Stimulated activated CD4-positive, alpha-beta T cell treated with anti-CD3 and anti-CD28 coated beads, Interleukin-12 subunit alpha, Interleukin-12 subunit beta, amount 100 ng/mL, for 24 hours (primary cell): ENCODE results near the gene ARHGAP23.
A peak's percentile ranks its signal among the peaks of the same experiment; 100 is the strongest.

Experiments used
- DNase-seq, 2 experiments: peaks; one replicate each; pipeline ENCODE4 v3.0.0-alpha.2; 2020; ENCODE audit warnings: low read depth in 2 of 2

Gene ARHGAP23

GRCh38 chr17:38551121-38551520 is 122.9 kb downstream of the ARHGAP23 start:
- no peak for DNase-seq

GRCh38 chr17:38552343-38552742 is 124.1 kb downstream of the ARHGAP23 start:
- DNase-seq, result no peak

- no peak for DNase-seq
Measured at GRCh38 chr17:38554430-38555350, 126.4 kb downstream of the ARHGAP23 start.

GRCh38 chr17:38556239-38556638 is 128.0 kb downstream of the ARHGAP23 start:
- no peak for DNase-seq

- no peak for DNase-seq
Measured at GRCh38 chr17:38557396-38557795, 129.1 kb downstream of the ARHGAP23 start.

- peak; percentile 77 to 85 for DNase-seq
Measured at GRCh38 chr17:38557836-38558727, 129.8 kb downstream of the ARHGAP23 start.

GRCh38 chr17:38558728-38559050 is 130.4 kb downstream of the ARHGAP23 start:
- no peak for DNase-seq

GRCh38 chr17:38559051-38559879 is 131.0 kb downstream of the ARHGAP23 start:
- DNase-seq, result peak; percentile 77 to 93

- DNase-seq, result no peak
Measured at GRCh38 chr17:38559880-38560230, 131.6 kb downstream of the ARHGAP23 start.

GRCh38 chr17:38560503-38561318 is 132.4 kb downstream of the ARHGAP23 start:
- no peak for DNase-seq

- no peak for DNase-seq
Measured at GRCh38 chr17:38561416-38562214, 133.4 kb downstream of the ARHGAP23 start.
